HCEC 1CT (cell line): ENCODE data around the gene PLEKHO2.
A peak's percentile ranks its signal among the peaks of the same experiment; 100 is the strongest.
"Not testable (repeated sequence)": the region's sequence is repeated elsewhere in the genome, so short reads cannot be mapped to it uniquely, and the experiment has no call there.

Experiments
- DNase-seq: peaks from one replicate; pipeline ENCODE4 v3.0.0-alpha.2; 2017

The PLEKHO2 gene, protein sequence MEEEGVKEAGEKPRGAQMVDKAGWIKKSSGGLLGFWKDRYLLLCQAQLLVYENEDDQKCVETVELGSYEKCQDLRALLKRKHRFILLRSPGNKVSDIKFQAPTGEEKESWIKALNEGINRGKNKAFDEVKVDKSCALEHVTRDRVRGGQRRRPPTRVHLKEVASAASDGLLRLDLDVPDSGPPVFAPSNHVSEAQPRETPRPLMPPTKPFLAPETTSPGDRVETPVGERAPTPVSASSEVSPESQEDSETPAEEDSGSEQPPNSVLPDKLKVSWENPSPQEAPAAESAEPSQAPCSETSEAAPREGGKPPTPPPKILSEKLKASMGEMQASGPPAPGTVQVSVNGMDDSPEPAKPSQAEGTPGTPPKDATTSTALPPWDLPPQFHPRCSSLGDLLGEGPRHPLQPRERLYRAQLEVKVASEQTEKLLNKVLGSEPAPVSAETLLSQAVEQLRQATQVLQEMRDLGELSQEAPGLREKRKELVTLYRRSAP

DNA sequence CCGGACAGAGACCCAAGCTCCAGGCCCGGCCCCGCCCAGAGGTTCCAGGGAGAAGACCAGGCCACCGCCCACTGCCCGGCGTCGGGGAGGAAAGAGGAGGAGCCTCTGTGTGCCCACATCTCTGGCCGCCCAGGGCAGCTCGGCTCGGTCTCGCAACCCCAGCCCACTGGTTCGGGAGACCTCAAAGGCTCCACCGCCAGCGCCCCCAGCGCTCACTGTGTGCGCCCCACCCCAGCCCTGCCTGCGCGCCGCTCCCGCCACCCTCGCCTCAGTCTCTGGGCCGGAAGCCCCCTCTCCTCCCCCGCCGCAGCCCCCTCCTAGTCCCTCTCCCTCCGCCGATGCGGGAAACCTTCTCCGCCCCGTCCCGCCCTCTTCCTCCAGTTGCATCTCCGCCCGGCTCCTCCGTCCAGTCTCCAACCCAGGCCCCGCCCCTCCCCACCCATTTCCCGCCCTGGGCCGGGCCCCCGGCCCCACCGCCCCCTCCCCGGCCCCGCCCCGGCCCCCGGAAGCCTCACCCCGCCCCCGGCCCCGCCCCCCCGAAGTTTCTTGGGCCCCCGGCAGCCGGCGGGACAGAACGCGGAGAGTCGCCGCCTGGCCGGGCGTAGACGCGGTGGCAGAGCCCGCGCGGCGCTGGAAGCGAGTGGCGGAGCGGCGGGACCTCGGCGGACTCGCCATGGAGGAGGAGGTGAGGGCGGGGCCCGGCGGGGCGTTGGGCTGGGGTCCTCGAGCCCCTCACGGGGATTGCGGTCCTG is at the start of gene PLEKHO2:
Gene PLEKHO2, plus strand, starts transcription at position 572 of the 752 bp plus-strand sequence. Its CDS starts 102 bp downstream, at position 674.
- DNase-seq: peak; percentile 94

DNA sequence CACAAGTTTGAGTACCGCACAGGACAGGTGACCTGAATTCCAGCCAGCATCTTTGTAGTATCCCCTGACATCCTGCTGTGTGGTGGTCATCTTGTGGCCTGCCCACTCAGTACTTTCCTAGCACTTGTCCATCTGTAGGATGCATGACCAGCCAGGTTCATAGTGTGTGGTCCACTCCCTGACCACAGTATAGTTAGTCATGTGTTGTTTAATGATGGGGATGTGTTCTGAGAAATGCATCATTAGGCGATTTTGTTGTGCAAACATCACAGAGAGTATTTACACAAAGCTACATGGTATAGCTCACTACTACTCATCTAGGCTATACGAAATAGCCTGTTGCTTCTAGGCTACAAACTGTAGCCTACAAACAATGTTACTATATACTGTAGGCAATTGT is 49.4 kb upstream of the PLEKHO2 start:
- peak; percentile 19 for DNase-seq

DNA sequence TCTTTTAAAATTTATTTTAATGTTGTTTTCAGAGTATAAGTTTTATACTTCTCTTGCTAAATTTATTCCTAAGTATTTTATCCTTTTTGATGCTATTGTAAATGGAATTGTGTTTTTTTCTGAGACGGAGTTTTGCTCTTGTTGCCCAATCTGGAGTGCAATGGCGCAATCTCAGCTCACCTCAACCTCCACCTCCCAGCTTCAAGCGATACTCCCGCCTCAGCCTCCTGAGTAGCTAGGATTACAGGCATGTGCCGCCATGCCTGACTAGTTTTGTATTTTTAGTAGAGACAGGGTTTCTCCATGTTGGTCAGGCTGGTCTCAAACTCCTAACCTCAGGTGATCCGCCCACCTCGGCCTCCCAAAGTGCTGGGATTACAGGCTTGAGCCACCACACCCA is 46.4 kb upstream of the PLEKHO2 start:
- not testable (repeated sequence) for DNase-seq

DNA sequence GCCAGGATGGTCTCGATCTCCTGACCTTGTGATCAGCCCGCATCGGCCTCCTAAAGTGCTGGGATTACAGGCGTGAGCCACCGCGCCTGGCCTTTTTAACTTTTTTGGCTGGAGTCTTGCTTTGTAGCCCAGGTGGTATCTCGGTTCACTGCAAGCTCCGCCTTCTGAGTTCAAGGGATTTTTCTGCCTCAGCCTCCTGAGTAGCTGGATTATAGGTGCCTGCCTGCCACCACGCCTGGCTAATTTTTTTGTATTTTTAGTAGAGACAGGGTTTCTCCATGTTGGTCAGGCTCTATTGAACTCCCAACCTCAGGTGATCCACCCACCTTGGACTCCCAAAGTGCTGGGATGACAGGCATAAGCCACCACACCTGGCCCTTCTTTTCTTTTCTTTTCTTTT is 45.8 kb upstream of the PLEKHO2 start:
- DNase-seq: not testable (repeated sequence)

DNA sequence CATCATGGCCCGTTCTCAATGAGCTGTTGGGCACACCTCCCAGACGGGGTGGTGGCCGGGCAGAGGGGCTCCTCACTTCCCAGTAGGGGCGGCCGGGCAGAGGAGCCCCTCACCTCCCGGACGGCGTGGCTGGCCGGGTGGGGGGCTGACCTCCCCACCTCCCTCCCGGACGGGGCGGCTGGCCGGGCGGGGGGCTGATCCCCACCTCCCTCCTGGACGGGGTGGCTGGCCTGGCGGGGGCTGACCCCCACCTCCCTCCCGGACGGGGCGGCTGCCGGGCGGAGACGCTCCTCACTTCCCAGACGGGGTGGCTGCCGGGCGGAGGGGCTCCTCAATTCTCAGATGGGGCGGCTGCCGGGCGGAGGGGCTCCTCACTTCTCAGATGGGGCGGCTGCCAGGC is 42.8 kb upstream of the PLEKHO2 start:
- not testable (repeated sequence) for DNase-seq

DNA sequence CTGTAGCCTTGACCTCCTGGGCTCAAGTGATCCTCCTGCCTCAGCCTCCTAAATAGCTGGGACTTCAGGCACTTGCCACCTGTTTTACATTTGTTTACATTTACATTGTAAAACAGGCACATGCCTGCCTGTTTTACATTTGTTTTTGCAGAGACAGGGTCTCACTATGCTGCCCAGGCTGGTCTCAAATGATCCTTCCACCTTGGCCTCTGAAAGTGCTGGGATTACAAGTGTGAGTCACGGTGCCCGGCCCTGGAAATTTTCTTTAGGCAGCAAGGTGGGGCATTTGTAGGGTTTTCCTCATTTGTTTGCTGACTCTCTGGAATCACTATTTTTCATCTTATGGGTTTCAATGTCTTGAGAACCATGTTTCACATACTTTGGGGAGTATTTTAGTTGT is 41.2 kb upstream of the PLEKHO2 start:
- no peak for DNase-seq

DNA sequence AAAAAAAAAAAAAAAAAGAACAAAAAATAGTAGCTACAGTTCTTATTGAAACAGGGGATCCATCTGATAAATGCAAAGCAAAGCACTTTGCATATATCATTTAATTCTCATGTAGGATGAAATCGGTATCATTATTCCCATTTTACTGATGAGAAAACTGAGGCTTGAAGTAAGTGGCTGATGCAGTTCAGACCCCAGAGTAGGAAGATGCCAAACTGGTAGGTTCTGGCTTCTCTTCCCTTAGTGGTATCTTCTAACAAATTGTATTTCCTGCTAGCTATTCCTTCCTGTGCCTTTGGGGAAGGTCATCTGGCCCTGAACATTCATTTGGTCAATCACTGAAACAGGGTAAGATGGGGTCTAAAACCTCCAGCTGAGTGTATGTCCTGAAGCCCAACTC is 38.2 kb upstream of the PLEKHO2 start:
- DNase-seq: no peak

DNA sequence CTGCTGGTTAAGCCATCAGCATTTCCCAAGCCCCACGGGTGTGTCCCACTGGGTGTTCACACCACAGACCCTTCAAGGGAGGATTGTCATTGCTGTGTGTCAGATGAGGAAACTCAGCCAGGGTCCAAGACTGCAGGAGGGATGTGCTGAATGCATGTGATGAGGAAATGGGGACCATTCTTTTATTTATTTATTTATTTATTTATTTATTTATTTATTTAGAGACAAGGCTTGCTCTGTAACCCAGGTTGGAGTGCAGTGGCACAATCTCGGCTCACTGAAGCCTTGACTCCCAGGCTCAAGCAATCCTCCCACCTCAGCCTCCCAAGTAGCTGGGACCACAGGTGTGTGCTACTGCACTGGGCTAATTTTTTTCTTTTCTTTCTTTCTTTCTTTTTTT is 37.1 kb upstream of the PLEKHO2 start:
- no peak for DNase-seq

DNA sequence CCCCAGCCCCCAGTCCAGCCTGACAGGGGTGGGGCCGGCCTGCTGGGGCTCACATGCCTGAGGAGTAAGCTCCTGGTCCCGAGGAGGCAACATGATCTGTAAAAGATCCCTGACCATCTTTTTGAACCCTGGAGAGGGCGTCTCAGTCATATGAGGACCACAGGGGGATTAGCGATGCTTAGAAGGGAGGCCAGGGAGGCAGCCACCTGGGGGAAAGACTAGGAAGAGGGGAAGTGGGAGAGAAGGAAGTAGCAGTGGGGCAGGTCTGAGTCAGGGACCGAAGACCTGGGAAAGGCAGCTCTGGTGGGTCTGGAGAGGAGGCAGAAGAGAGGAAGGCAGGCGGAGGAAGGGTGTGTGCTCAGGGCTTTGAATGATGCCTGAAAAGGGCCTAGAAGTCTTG is 35.2 kb upstream of the PLEKHO2 start:
- DNase-seq: no peak

DNA sequence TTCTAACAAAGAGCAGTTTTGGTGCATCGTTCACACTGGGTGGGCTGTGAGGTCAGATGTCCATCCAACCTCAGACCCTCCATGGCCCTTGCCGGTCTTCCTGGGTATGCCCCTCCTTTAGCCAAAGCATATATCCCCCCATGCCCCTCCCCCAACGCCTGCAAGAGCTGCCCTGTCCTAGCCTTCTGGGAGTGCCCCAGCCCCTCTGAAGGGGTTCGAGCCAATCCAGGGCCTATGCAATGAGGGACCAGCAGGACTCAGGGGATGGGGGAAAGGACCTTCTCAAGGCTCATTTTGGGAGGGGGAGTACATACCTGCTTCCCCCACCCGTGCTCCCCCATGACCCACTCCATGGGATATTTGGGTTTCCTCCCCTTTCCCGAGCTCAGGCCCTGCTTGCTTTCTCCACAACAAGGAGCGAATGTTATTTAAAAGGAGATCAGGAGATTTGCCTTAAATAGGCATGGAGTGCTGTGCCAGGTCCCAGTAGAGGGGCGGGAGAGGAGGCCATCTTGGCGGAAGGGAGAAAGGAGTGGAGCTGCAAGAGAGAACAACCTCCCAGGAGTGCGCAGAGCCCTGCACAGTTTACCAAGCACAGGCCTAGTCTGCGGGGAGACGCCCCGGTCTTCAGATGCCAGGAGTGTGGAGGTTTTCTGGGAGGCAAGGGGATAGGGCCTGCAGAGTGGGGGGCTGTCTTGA is 34.5 kb upstream of the PLEKHO2 start:
- DNase-seq: no peak

DNA sequence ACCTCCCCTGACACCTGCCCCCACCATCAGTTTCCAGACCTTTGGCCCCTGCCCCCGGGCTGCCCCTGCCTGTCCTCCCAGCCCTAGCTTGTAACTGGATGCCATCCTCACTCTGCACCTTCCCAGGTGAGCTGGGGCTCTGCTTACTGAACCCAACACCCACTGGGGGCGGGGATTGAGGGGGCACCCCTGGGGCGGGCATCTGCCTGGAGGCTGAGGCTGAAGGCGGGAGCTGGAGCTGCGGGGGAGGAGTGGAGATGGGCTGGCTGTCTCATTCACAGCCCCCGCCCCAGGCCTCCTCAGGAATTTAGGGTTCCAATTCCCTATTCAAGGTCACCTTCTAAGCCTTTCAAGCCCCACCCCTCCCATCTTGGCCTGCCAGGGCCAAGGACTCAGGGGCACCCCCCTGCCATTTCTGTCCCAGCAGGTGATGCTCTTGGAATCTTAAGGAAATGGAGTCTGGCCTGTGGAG is 33.9 kb upstream of the PLEKHO2 start:
- DNase-seq: no peak

DNA sequence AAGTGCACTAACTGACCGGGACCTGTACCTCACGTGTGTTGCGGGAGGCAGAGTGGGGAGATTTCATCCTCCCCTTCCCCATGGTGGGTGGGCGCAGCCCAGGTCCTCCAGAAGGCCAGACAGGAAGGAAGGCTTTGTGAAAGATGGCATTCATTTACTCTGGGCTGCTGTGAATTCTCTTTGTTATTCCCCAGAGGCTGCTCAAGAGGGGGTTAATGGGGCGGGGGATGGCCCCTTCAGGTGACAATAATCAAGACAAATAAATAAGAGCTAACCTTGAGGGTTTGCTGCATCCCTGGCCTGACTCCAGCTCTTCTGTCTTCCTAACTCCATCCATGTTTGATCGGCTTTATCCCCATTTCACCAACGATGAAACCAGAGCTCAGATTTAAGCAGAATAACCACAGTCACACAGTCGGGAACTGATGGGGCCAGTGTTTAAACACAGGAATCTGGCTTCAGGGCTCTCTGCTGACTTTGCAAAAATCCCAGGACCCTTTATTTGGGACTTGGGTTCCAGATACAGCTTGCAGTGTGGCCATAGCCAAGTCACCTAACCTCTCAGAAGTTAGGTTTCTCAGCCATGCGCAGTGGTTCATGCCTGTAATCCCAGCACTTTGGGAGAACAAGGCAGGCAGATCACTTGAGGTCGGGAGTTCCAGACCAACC is 32.8 kb upstream of the PLEKHO2 start:
- no peak for DNase-seq

DNA sequence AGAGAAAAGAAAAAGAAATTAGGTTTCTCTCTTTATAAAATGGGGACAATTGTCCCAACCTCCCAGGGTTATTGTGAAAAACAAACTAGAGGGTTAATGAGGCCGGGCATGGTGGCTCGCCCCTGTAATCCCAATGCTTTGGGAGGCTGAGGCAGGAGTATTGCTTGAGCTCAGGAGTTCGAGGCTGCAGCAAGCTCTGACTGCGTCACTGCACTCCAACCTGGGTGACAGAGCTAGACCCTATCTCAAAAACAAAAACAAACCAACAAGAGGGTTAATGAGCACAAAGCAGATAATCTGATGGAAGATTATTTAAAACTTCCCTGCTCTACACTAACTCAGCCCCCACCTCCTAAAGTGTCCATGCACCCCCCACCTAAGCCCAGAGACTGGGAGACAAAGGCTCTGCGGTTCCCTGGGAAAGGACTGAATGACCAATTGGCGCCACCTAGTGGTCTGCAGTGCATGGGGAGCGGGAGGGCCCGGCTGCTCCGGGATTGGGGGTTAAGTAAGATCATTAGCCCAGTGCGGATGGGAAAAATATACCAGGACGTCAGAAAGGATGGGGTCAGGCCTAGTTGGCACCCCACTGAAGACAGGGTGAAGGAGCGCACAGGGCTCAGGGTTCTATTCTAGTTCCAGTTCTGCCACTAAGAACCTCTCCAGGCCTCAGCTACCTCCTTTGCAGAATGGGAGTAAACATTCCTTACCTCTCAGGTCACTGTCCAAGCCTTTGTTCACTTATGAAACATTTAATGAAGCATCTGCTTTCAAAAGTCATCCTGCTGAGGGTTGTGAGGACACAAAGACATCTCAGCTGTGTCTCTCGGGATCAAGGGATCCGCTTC is 31.8 kb upstream of the PLEKHO2 start:
- DNase-seq: peak; percentile 58

DNA sequence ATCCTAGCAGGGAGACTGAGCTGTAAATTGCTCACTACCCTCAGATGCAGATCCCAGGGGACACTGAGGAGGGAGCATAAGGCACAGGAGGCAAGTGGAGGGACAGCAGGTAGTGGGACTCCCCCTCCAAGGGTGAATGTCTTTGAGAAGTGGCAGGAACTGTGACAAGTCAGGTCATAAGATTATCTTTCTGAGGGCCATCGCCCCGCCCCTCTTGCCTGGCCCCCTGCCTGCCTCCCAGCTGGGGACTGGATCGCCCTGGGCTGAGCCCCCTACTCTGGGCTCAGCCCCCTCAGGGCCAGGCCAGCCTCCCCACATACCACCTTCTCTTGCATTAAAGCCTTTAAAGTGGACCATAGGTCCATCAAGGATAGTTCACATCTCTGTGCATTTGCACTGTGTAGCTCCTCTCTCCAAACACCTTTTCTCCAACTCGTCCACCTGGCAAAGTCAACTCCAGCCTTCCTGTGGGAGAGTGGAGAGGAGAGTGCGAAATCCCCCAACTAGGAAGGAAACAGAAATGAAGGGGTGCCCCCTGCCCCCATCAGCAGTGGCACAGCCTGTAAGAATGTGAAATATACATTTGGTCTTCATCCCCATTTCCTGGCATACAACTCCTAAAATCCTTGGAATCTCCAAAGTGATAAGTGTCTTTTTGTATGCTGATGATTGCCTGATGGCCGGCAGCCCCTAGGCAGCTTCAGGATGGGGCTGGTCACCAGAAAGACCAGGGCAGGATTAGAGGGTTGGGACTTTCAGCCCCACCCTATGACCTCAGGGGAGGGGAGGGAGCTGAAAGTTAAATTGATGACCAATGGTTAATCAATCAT is 31.0 kb upstream of the PLEKHO2 start:
- DNase-seq: no peak

DNA sequence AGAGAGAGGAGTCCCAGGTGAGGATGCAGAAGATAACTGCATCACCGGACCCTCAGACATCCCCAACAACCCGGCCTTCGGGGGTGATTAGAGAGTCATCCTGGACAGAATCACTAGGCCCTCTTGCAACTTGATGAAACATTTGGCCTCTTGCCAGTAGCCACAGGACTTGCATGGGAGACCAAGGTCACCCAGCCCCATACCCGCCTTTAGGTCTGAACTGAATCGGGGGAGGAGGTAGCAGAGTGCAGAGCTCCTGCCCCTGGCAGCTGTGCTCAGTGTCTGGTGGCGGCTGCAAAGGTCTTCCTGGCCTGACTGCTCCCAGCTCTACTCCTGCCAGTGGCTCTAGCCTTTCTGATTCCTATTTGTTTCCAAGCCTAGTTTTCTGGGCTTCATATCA is 28.6 kb upstream of the PLEKHO2 start:
- no peak for DNase-seq

DNA sequence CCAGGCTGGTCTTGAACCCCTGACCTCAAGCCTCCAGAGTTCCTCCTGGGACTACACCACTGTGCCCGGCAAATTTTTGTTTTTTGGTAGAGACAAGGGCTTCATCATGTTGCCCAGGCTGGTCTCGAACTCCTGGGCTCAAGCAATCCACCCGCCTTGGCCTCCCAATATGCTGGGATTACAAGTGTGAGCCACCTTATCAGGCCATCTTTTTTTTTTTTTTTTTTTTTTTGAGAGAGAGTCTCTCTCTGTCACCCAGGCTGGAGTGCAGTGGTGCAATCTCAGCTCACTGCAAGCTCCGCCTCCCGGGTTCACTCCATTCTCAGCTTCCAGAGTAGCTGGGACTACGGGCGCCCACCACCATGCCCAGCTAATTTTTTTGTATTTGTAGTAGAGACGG is 27.4 kb upstream of the PLEKHO2 start:
- not testable (repeated sequence) for DNase-seq

DNA sequence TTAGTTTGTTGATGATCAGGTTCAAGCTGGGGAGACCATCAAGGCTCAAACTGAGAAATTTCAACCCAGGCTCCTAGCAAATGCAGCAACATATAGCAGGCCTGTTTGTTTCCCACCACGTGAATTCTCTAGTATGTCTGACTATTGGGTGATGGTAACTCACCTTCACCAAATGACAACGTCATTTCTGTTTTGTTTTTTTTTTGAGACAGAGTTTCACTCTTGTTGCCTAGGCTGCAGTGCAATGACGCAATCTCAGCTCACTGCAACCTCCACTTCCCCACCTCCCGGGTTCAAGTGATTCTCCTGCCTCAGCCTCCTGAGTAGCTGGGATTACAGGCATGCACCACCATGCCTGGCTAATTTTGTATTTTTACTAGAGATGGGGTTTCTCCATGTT is 26.8 kb upstream of the PLEKHO2 start:
- not testable (repeated sequence) for DNase-seq

DNA sequence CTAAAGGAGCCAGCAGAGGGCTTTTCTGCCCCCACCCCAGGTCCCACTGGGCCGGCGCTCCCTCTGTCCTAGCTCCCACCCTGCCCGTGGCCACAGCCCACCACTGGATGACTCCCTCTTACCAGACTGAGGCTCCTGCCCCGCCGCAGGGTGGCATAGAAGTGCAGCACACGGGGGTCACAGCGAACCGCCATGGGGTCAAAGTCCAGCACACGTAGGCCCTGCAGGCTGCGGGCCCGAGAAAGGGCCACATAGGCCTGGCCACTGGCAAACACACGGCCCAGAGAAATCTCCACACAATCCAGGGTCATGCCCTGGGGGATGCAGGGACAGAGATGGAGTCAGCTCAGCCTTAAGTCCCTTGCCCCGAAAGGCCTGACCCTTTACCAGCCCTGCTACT is 25.3 kb upstream of the PLEKHO2 start:
- no peak for DNase-seq

DNA sequence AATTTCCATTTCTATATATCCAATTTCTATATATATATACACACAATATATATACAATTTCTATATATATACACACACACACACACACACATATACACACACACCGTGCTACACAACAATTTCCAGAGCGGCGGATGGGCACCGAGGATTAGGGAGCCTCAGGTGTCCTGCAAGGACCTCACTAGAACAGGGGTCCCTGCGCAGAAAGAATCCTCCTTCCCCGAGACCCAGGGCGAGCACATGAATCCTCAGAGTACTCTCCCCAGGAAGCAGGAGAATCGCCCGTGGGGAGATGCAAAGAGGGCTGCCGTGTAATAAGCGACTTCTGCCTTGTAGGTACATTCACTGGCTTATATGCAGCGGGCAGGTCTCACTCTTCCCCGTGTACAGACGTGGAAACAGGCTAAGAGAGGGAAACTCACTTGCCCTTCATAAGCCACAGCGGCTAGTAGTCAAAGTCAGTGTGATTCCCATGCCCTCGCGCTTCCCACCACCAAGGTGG is 16.7 kb upstream of the PLEKHO2 start:
- no peak for DNase-seq

DNA sequence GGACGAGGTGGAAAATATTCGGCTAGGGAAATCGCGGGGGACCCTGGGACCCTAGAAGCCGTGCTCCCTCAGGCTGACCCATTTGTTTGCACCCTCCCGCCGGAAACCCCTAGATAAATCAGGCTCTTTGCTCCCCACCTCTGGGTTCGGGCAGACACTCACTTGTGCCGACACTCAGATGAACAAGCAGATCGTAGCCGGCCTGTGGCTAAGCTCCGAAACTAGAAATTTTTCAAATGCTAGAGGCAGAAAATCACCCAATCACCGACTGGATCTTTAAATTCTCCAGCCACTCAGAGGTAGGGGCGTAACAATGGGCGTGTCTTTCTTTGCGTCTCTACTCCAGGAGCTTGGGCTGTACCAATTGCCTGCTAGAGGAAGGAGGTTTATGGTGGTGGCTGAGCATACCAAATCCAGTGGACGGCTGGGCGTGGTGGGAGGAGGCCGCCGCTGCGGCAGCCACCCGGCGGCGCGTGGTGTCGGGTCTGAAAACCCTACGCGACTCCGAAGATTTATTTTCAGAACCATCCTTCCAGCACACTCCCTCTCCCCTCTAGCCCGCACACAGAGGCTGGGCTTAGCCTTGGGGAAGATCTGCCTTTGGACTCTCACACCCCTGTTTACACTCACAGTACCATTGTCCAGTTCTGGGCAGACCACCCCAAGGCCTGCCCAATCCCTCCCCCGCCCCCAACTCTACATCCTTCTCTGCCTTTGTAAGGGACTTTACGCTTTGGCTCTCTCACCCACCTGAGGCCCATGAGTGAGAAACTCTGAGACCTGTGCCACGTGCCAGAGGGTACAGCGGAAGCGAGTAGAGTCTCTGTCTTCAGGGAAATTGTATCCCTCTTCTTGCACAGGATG is 16.1 kb upstream of the PLEKHO2 start, which contains the start of gene PIF1:
Gene PIF1, minus strand, starts transcription at position 217 of the 864 bp plus-strand sequence. CDS start 1,312 bp downstream, outside the sequence.
- DNase-seq: peak; percentile 99
